ENCODE results near the gene IFITM5.
A peak's percentile ranks its signal among the peaks of the same experiment; 100 is the strongest.

DNA sequence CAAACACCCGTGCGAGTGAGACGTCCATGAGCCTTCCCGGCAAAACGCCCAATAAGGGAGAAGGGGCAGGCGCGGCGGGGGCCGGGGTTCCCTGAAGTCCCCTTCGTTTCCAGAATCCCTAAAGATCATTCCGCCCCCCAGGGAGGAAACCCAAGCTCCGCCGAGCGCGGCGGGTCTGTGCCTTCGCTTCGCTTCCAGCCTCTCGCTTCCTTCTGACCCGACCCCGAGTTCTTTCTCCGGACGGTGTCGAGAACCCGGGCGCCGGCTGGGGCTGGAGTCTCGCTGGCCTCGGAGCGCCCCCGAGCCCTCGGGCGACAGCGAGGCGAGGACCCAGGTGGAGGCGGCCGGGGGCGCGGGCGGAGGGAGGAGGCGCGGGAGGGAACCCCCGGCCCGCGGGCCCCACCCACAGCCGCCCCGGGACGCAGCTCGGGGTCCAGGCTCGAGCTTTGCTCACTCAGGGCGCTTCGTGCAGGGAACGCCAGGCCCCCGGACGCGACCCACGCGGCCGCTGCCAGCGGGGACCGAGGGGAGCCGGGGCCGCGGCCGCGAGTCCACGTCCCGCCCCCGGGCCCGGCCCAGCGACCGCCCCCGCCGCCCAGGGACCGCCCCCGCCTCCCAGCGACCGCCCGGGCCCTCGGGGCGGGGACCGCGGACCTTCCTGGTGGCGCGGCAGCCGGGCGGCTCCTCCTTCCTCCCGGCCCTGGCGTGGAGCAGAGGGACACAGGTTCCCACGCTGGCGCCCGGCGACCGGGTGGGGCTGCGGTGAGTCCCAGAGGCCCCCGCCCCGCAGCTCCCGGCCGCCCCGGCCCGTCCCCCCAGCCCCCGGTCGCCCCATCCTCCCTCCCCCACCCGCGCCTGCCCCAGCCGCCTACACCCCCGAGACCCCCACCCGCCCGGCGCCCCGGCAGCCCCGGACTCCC lies 10.6 kb downstream of the IFITM5 start, which contains the start of gene PGGHG:
- TF ChIP-seq, protein P1, sequence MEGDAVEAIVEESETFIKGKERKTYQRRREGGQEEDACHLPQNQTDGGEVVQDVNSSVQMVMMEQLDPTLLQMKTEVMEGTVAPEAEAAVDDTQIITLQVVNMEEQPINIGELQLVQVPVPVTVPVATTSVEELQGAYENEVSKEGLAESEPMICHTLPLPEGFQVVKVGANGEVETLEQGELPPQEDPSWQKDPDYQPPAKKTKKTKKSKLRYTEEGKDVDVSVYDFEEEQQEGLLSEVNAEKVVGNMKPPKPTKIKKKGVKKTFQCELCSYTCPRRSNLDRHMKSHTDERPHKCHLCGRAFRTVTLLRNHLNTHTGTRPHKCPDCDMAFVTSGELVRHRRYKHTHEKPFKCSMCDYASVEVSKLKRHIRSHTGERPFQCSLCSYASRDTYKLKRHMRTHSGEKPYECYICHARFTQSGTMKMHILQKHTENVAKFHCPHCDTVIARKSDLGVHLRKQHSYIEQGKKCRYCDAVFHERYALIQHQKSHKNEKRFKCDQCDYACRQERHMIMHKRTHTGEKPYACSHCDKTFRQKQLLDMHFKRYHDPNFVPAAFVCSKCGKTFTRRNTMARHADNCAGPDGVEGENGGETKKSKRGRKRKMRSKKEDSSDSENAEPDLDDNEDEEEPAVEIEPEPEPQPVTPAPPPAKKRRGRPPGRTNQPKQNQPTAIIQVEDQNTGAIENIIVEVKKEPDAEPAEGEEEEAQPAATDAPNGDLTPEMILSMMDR (IDR thresholded peaks at IDR 0.05) = no peak
- TF ChIP-seq POLR2AphosphoS5 (IDR thresholded peaks at IDR 0.05; ENCODE audit: low read depth, low read length) (peak; percentile 25; the same call in 1 of the 2 replicates), SIN3A (IDR thresholded peaks at IDR 0.05; ENCODE audit: borderline replicate concordance, insufficient read depth, low read depth, low read length) (peak; percentile 69; the same call in 1 of the 2 replicates), TCF7L2 (IDR thresholded peaks at IDR 0.05; ENCODE audit: low read depth, low read length) (no peak)
- TF ChIP-seq, protein P2, sequence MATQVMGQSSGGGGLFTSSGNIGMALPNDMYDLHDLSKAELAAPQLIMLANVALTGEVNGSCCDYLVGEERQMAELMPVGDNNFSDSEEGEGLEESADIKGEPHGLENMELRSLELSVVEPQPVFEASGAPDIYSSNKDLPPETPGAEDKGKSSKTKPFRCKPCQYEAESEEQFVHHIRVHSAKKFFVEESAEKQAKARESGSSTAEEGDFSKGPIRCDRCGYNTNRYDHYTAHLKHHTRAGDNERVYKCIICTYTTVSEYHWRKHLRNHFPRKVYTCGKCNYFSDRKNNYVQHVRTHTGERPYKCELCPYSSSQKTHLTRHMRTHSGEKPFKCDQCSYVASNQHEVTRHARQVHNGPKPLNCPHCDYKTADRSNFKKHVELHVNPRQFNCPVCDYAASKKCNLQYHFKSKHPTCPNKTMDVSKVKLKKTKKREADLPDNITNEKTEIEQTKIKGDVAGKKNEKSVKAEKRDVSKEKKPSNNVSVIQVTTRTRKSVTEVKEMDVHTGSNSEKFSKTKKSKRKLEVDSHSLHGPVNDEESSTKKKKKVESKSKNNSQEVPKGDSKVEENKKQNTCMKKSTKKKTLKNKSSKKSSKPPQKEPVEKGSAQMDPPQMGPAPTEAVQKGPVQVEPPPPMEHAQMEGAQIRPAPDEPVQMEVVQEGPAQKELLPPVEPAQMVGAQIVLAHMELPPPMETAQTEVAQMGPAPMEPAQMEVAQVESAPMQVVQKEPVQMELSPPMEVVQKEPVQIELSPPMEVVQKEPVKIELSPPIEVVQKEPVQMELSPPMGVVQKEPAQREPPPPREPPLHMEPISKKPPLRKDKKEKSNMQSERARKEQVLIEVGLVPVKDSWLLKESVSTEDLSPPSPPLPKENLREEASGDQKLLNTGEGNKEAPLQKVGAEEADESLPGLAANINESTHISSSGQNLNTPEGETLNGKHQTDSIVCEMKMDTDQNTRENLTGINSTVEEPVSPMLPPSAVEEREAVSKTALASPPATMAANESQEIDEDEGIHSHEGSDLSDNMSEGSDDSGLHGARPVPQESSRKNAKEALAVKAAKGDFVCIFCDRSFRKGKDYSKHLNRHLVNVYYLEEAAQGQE (IDR thresholded peaks at IDR 0.05; ENCODE audit: insufficient read depth in 1 of 2, low read depth in 2 of 2, low read length in 1 of 2) = no peak
